Measurements from ENCODE around the gene VNN1. TPM values are rescaled to one million over a fixed set of nuclear protein-coding genes. Genes with fewer than 3 reads are reported as not detected.

The VNN1 gene
- total RNA-seq, 1 experiment from 2014 or later = not detected

DNA sequence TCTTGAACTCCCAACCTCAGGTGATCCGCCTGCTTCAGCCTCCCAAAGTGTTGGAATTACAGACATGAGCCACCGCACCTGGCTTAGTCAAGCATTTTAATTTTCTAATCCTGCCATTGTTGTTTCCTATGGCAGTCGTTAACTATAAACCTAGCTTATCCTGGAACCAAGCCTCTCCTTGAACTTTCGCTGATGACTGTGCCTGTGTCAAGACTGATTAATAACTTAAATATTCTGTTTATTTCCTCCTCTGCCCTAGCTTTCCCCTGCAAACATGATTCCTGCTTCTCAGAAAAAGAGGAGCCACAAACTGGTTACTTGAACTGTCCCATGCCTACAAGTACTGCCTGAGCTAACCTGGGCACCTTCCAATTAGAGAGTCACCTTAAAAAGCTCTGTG, 1.5 kb downstream of the VNN1 start:
- Histone ChIP-seq H3K4me1 (ENCODE audit: control insufficient read depth in 1 of 2, insufficient read depth in 2 of 2, low read length in 2 of 2) (no peaks in the 10 kb centered on the region; a peak in 1 of 4 replicates), H3K27me3 (ENCODE audit: insufficient read depth, low read length) (no peaks in the 10 kb centered on the region), H3K9ac (ENCODE audit: low read length) (no peak overlapping the region), H3K4me2 (ENCODE audit: low read length) (no peak overlapping the region), H3K9me3 (ENCODE audit: control insufficient read depth in 1 of 2, insufficient read depth in 1 of 2, low read depth in 1 of 2, low read length in 2 of 2) (no peaks in the 10 kb centered on the region), H4K20me1 (ENCODE audit: insufficient read depth) (no peaks in the 10 kb centered on the region), H3K36me3 (ENCODE audit: control insufficient read depth in 1 of 2, insufficient read depth in 2 of 2, low read length in 2 of 2) (no peaks in the 10 kb centered on the region), H3K4me3 (replicated peaks in 1 of 2; ENCODE audit: low read depth in 1 of 2, low read length in 2 of 2) (no peak overlapping the region), H3K79me2 (ENCODE audit: insufficient read depth, low read length) (no peaks in the 10 kb centered on the region), H3K9me2 (ENCODE audit: insufficient read depth) (no peaks in the 10 kb centered on the region), H2AFZ (ENCODE audit: low read depth, low read length, poor library complexity, severe bottlenecking) (no peak overlapping the region), H3K27ac (ENCODE audit: low read depth, low read length) (no peak overlapping the region)
- intact Hi-C loops (cut with micrococcal nuclease) = no loop called here
- TF ChIP-seq FOSL1 (IDR thresholded peaks at IDR 0.05; ENCODE audit: low read depth) = peak; percentile 44; the same call in 1 of the 2 replicates
- no peak for TF ChIP-seq YY1 (IDR thresholded peaks at IDR 0.05; ENCODE audit: extremely low read depth, insufficient replicate concordance, low read depth, low read length)
- no peak for TF ChIP-seq EGR1 (IDR thresholded peaks at IDR 0.05; ENCODE audit: low read depth)
- TF ChIP-seq POLR2AphosphoS5 (IDR thresholded peaks at IDR 0.05; ENCODE audit: low read depth, low read length) = no peak
- TF ChIP-seq SP1 (IDR thresholded peaks at IDR 0.05; ENCODE audit: low read depth) = peak; percentile 35; the same call in 1 of the 2 replicates
- no peak for TF ChIP-seq SRF (IDR thresholded peaks at IDR 0.05; ENCODE audit: low read depth)
- peak; percentile 28; the same call in 1 of the 2 replicates for TF ChIP-seq JUND (IDR thresholded peaks at IDR 0.05)
- no peak for TF ChIP-seq ZFX (IDR thresholded peaks at IDR 0.05)
- no peak for TF ChIP-seq CEBPB (IDR thresholded peaks at IDR 0.05; ENCODE audit: low read depth)
- no peak for TF ChIP-seq ZNF274 (IDR thresholded peaks at IDR 0.05; ENCODE audit: low read depth, low read length)
- no peak for TF ChIP-seq CBX3 (IDR thresholded peaks at IDR 0.05; ENCODE audit: low read depth)
- POLR2A ChIA-PET = interaction anchor here (1.0 kb wide), 1 partner anchor 10 kb away, joined by 3 read pairs; no protein-coding TSS in a partner anchor
- BruUV-seq (replicated peaks) = no TSS peak
- CTCF ChIA-PET = interaction anchor here (1.2 kb wide), 1 partner anchor 433 kb away, joined by 4 read pairs; no protein-coding TSS in a partner anchor
- DNase-seq (ENCODE audit: low read depth, low spot score) (no peak), ATAC-seq (no peak)
- RAD21 ChIA-PET (ENCODE audit: low non-redundant PET in 1 of 2, low total read pairs in 2 of 2, uncharacterized antibody in 2 of 2, unreplicated experiment in 2 of 2) = no interaction called here

DNA sequence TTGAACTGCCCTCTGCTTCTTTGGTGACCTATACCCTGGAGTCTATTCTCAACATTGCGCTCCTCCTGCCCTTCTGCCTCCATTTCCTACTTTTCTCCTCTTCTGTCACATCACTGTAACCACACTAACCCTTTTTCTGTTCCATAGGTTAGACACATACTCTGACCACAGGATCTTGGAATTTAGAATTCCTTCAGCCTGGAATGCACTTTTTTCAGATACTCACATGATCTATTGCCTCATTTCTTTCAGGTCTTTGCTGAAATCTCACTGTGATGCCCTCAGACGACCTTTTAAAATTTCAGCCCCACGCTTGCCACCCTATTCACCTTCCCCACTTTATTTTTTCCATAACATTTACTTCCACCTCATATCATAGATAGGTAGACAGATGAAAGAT, 5.1 kb downstream of the VNN1 start:
- 0 out of 4 replicates have a peak, but pooled peaks cover 0 to 6% of the 10 kb centered on the region in 2 experiments for H3K9me3 ChIP-seq (ENCODE audit: control insufficient read depth in 1 of 2, insufficient read depth in 1 of 2, low read depth in 1 of 2, low read length in 2 of 2)
- no TSS peak for BruUV-seq (replicated peaks)
- H3K4me1 ChIP-seq (ENCODE audit: control insufficient read depth in 1 of 2, insufficient read depth in 2 of 2, low read length in 2 of 2) = no peaks in the 10 kb centered on the region; a peak in 1 of 4 replicates
- H3K4me3 ChIP-seq (replicated peaks in 1 of 2; ENCODE audit: low read depth in 1 of 2, low read length in 2 of 2) = no peak overlapping the region
- TF ChIP-seq TCF7L2 (IDR thresholded peaks at IDR 0.05; ENCODE audit: borderline replicate concordance, extremely low read depth, insufficient read depth, insufficient read length) = no peak
- TF ChIP-seq, protein P1, sequence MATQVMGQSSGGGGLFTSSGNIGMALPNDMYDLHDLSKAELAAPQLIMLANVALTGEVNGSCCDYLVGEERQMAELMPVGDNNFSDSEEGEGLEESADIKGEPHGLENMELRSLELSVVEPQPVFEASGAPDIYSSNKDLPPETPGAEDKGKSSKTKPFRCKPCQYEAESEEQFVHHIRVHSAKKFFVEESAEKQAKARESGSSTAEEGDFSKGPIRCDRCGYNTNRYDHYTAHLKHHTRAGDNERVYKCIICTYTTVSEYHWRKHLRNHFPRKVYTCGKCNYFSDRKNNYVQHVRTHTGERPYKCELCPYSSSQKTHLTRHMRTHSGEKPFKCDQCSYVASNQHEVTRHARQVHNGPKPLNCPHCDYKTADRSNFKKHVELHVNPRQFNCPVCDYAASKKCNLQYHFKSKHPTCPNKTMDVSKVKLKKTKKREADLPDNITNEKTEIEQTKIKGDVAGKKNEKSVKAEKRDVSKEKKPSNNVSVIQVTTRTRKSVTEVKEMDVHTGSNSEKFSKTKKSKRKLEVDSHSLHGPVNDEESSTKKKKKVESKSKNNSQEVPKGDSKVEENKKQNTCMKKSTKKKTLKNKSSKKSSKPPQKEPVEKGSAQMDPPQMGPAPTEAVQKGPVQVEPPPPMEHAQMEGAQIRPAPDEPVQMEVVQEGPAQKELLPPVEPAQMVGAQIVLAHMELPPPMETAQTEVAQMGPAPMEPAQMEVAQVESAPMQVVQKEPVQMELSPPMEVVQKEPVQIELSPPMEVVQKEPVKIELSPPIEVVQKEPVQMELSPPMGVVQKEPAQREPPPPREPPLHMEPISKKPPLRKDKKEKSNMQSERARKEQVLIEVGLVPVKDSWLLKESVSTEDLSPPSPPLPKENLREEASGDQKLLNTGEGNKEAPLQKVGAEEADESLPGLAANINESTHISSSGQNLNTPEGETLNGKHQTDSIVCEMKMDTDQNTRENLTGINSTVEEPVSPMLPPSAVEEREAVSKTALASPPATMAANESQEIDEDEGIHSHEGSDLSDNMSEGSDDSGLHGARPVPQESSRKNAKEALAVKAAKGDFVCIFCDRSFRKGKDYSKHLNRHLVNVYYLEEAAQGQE (IDR thresholded peaks at IDR 0.05; ENCODE audit: low read depth) = no peak
- no peak for TF ChIP-seq RAD21 (IDR thresholded peaks at IDR 0.05; ENCODE audit: low read depth)
- TF ChIP-seq, protein P2, sequence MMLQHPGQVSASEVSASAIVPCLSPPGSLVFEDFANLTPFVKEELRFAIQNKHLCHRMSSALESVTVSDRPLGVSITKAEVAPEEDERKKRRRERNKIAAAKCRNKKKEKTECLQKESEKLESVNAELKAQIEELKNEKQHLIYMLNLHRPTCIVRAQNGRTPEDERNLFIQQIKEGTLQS (IDR thresholded peaks at IDR 0.05) = no peak
- no peak for TF ChIP-seq FOSL1 (IDR thresholded peaks at IDR 0.05; ENCODE audit: low read depth)
- no peak for TF ChIP-seq ZNF274 (IDR thresholded peaks at IDR 0.05; ENCODE audit: low read depth, low read length)
- TF ChIP-seq POLR2AphosphoS5 (IDR thresholded peaks at IDR 0.05; ENCODE audit: low read depth, low read length) = no peak
- TF ChIP-seq JUND (IDR thresholded peaks at IDR 0.05) = no peak
- no peak for TF ChIP-seq EGR1 (IDR thresholded peaks at IDR 0.05; ENCODE audit: low read depth)
- TF ChIP-seq POLR2A (IDR thresholded peaks at IDR 0.05; ENCODE audit: borderline replicate concordance, extremely low read depth, insufficient read depth, insufficient read length) = no peak
- TF ChIP-seq SRF (IDR thresholded peaks at IDR 0.05; ENCODE audit: low read depth) = no peak
- no peak for TF ChIP-seq ELF1 (IDR thresholded peaks at IDR 0.05; ENCODE audit: borderline replicate concordance, low read depth)
- no peak for TF ChIP-seq CBX3 (IDR thresholded peaks at IDR 0.05; ENCODE audit: low read depth)
- RAD21 ChIA-PET (ENCODE audit: low non-redundant PET in 1 of 2, low total read pairs in 2 of 2, uncharacterized antibody in 2 of 2, unreplicated experiment in 2 of 2) = no interaction called here
- H3K9me2 ChIP-seq (ENCODE audit: insufficient read depth) = no peaks in the 10 kb centered on the region
- H3K27ac ChIP-seq (ENCODE audit: low read depth, low read length) = no peak overlapping the region
- CTCF ChIA-PET = no interaction called here
- H3K4me2 ChIP-seq (ENCODE audit: low read length) = no peak overlapping the region
- no peak for ATAC-seq
- H3K27me3 ChIP-seq (ENCODE audit: insufficient read depth, low read length) = no peaks in the 10 kb centered on the region
- intact Hi-C loops (cut with micrococcal nuclease) = no loop called here
- H3K9ac ChIP-seq (ENCODE audit: low read length) = no peak overlapping the region
- H3K79me2 ChIP-seq (ENCODE audit: insufficient read depth, low read length) = no peaks in the 10 kb centered on the region
- POLR2A ChIA-PET = no interaction called here
- no peak overlapping the region for H2AFZ ChIP-seq (ENCODE audit: low read depth, low read length, poor library complexity, severe bottlenecking)
- H4K20me1 ChIP-seq (ENCODE audit: insufficient read depth) = no peaks in the 10 kb centered on the region
- no peak for DNase-seq (ENCODE audit: low read depth, low spot score)
- H3K36me3 ChIP-seq (ENCODE audit: control insufficient read depth in 1 of 2, insufficient read depth in 2 of 2, low read length in 2 of 2) = no peaks in the 10 kb centered on the region

Measured in HCT116 (cell line).